Gastroesophageal sphincter (tissue), 4 donors: ENCODE results near the gene LILRA2. TPM values are rescaled to one million over a fixed set of nuclear protein-coding genes. Genes with fewer than 3 reads are reported as not detected.
"Not testable (repeated sequence)": the region's sequence is repeated elsewhere in the genome, so short reads cannot be mapped to it uniquely, and the experiment has no call there.

ENCODE experiments used
- ATAC-seq: fragments of 150-250 bp; one replicate; pipeline ENCODE4 v1.9.1; 2016; ENCODE audit warnings: mild to moderate bottlenecking, moderate library complexity
- H3K27ac ChIP-seq, 4 donors: fragments of 200-600 bp; sonication (generic) in 3 of 4; 1 replicate in 3 of 4; 2 replicates in 1 of 4; pipeline ENCODE4 v1.5.1; 2016 to 2019
- H3K27me3 ChIP-seq: fragments of 200-600 bp; sonication (generic); one replicate; pipeline ENCODE4 v1.5.1; 2019
- H3K36me3 ChIP-seq, 2 donors: fragments of 200-600 bp; sonication (generic); one replicate each; pipeline ENCODE4 v1.5.1; 2019; ENCODE audit warnings: control low read depth in 1 of 2
- H3K4me1 ChIP-seq, 3 donors: fragments of 200-600 bp; sonication (generic); 1 replicate in 2 of 3; 2 replicates in 1 of 3; pipeline ENCODE4 v1.5.1; 2016 to 2019; ENCODE audit warnings: control low read depth in 2 of 3
- H3K4me3 ChIP-seq, 2 donors: fragments of 200-600 bp; sonication (generic); one replicate each; pipeline ENCODE4 v1.5.1; 2019; ENCODE audit warnings: mild to moderate bottlenecking in 1 of 2, moderate library complexity in 1 of 2
- H3K9me3 ChIP-seq, 3 donors: fragments of 200-600 bp; sonication (generic); one replicate each; pipeline ENCODE4 v1.5.1; 2017 to 2019; ENCODE audit warnings: control low read depth in 2 of 3
- EP300 ChIP-seq: sonication (generic); formaldehyde crosslinking; IDR thresholded peaks from one replicate; pipeline ENCODE4 v1.6.1; 2017; ENCODE audit warnings: antibody characterized with exemption, mild to moderate bottlenecking
- POLR2A ChIP-seq, 2 donors: fragments of 450-650 bp; IDR thresholded peaks; one replicate each; pipeline ENCODE4 v1.6.1; 2017; ENCODE audit warnings: antibody characterized with exemption in 2 of 2, mild to moderate bottlenecking in 2 of 2, moderate library complexity in 1 of 2
- POLR2AphosphoS5 ChIP-seq: sonication (generic); formaldehyde crosslinking; IDR thresholded peaks from one replicate; pipeline ENCODE4 v1.6.1; 2017; ENCODE audit warnings: antibody characterized with exemption
- WGBS, 2 donors: methylation state at CpG; one replicate each; pipeline ENCODE4 v1.1.5; 2018; ENCODE audit warnings: low coverage in 1 of 2; 5-methylcytosine and 5-hydroxymethylcytosine counted together
- small RNA-seq, 4 donors: library from RNA; depleted of rRNA; stranded (forward); fragments of <200 nt; gene quantifications; one replicate each; pipeline ENCODE3, GENCODE V24; 2016
- total RNA-seq, 4 donors: library from RNA; depleted of rRNA; stranded (reverse); fragments of >200 nt; gene quantifications; one replicate each; pipeline ENCODE4 v1.1.0, GENCODE V29; 2016
- TF ChIP-seq, protein P1 (sequence below), 4 experiments: fragments of 200-600 bp in 2 of 4; fragments of 450-650 bp in 2 of 4; sonication (generic) in 1 of 4; IDR thresholded peaks; one replicate each; pipeline ENCODE4 v1.5.1; 2017 to 2019; ENCODE audit warnings: antibody characterized with exemption in 4 of 4, mild to moderate bottlenecking in 2 of 4, moderate library complexity in 2 of 4

Gene LILRA2
- total RNA-seq, 4 donors from 2014 or later = 0.47 to 2.4 (median 1.5) TPM

DNA sequence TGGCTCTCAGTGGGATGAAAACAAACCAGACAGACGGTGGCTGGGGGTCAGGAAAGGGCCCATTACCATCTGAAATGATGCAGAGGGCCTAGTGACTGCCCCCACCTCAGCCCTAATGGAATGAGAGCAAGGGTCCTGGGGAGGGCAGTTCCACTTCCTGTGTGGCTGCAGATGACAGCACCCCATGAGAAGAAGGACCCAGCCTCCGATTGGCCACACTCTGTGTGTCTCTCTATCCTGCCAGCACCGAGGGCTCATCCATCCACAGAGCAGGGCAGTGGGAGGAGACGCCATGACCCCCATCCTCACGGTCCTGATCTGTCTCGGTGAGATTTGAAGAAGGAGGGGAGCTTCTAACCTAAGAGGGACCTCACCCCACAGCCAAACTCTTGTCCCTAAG, 57.2 kb downstream of the LILRA2 start:
- TF ChIP-seq, protein P1, sequence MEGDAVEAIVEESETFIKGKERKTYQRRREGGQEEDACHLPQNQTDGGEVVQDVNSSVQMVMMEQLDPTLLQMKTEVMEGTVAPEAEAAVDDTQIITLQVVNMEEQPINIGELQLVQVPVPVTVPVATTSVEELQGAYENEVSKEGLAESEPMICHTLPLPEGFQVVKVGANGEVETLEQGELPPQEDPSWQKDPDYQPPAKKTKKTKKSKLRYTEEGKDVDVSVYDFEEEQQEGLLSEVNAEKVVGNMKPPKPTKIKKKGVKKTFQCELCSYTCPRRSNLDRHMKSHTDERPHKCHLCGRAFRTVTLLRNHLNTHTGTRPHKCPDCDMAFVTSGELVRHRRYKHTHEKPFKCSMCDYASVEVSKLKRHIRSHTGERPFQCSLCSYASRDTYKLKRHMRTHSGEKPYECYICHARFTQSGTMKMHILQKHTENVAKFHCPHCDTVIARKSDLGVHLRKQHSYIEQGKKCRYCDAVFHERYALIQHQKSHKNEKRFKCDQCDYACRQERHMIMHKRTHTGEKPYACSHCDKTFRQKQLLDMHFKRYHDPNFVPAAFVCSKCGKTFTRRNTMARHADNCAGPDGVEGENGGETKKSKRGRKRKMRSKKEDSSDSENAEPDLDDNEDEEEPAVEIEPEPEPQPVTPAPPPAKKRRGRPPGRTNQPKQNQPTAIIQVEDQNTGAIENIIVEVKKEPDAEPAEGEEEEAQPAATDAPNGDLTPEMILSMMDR (IDR thresholded peaks at IDR 0.05) = no peak
- no peak for TF ChIP-seq POLR2AphosphoS5
- Histone ChIP-seq H3K9me3 (peaks cover 0 to 16% (median 0%) of the 10 kb centered on the region in 3 donors), H3K4me1 (no peaks in the 10 kb centered on the region), H3K36me3 (no peaks in the 10 kb centered on the region), H3K27me3 (peaks cover 87% of the 10 kb centered on the region), H3K27ac (no peak overlapping the region), H3K4me3 (peak overlapping the region in 1 of 2 donors; percentile 16)
- 0 to 60% methylated on average over 1 to 5 of the region's 6 CpGs for WGBS, 2 donors
- ATAC-seq = no peak

DNA sequence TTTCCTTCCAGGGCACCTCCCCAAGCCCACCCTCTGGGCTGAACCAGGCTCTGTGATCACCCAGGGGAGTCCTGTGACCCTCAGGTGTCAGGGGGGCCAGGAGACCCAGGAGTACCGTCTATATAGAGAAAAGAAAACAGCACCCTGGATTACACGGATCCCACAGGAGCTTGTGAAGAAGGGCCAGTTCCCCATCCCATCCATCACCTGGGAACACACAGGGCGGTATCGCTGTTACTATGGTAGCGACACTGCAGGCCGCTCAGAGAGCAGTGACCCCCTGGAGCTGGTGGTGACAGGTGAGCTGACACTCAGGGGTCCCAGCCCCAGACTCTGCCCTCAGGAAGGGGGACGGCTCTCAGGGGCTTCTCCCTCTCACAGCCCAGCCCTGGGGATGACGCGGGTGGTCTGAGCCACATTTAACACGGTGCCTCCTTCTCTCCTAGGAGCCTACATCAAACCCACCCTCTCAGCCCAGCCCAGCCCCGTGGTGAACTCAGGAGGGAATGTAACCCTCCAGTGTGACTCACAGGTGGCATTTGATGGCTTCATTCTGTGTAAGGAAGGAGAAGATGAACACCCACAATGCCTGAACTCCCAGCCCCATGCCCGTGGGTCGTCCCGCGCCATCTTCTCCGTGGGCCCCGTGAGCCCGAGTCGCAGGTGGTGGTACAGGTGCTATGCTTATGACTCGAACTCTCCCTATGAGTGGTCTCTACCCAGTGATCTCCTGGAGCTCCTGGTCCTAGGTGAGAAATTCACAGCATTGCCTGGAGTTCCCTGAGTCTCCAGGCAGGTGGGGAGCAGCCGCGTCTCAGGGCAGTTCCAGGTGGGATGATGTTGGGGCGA, 58.1 kb downstream of the LILRA2 start:
- peaks cover 0 to 13% (median 0%) of the 10 kb centered on the region in 3 donors for H3K9me3 ChIP-seq
- peaks cover 94% of the 10 kb centered on the region for H3K27me3 ChIP-seq
- 20 to 76% methylated on average over 1 to 6 of the region's 23 CpGs for WGBS, 2 donors
- not testable (repeated sequence) for ATAC-seq, H3K4me3 ChIP-seq, H3K27ac ChIP-seq, H3K4me1 ChIP-seq, H3K36me3 ChIP-seq

DNA sequence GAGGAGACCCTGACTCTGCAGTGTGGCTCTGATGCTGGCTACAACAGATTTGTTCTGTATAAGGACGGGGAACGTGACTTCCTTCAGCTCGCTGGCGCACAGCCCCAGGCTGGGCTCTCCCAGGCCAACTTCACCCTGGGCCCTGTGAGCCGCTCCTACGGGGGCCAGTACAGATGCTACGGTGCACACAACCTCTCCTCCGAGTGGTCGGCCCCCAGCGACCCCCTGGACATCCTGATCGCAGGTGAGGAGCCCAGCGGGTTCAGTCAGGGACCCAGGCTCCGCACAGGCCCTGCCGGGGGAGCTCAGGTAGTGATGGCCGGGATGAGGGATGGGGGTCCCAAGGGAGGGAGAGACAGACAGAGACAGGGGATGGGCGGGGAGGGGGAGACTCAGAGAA, 58.9 kb downstream of the LILRA2 start:
- 72% methylated on average over 3 of the region's 16 CpGs; no CpG with 5 or more reads in 1 of the 2 donors for WGBS, 2 donors
- ATAC-seq, H3K36me3 ChIP-seq, H3K4me3 ChIP-seq, H3K9me3 ChIP-seq, H3K4me1 ChIP-seq, H3K27ac ChIP-seq: not testable (repeated sequence)
- peaks cover 90% of the 10 kb centered on the region for H3K27me3 ChIP-seq

DNA sequence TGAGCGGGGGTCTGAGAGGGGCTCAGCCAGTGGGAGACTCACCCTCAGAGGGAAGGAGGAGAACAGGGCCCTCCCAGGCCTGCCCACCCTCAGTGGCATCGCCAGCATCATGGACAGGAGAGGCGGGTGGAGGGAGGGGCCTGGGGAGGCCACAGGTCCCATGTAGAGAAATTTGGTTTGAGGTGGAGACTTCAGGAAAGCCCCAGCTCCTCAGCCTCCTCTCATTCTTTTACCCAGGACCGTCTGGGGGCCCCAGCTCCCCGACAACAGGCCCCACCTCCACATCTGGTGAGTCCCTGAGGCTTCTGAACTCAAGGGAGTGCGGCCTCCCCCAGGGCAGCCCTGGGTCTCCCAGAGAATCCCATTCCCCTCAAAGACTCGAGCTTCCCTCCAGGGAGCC, 59.8 kb downstream of the LILRA2 start:
- peaks cover 82% of the 10 kb centered on the region for H3K27me3 ChIP-seq
- H3K4me3 ChIP-seq = no peak overlapping the region
- H3K9me3 ChIP-seq = no peaks in the 10 kb centered on the region
- no peak overlapping the region for H3K27ac ChIP-seq
- no peaks in the 10 kb centered on the region for H3K4me1 ChIP-seq
- no peak for ATAC-seq
- H3K36me3 ChIP-seq = no peaks in the 10 kb centered on the region
- no CpG with 5 or more reads among the region's 7 CpGs for WGBS, 2 donors
- TF ChIP-seq EP300 (no peak), POLR2AphosphoS5 (no peak), POLR2A (IDR thresholded peaks at IDR 0.05) (no peak)
- TF ChIP-seq, protein P1 (IDR thresholded peaks at IDR 0.05) = no peak

DNA sequence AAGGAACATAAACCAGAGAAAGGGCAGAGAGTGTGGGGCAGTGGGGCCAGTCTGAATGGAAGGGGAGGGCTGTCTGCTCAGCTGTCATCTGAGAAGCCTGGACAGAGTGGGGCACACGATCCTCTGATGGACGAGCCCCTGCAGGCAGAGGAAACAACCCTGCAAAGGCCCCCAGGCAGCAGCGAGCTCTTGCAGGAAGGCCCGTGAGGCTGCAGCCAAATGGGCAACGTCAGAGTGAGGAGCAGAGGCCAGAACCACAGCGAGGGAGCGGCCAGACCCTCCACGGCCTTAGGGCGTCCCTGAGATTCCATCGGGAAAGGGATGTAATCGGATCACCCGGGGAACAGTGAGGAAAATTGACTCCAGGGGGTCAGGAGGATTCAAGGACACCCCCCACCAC, 62.5 kb downstream of the LILRA2 start:
- not testable (repeated sequence) for H3K9me3 ChIP-seq, H3K36me3 ChIP-seq, H3K4me3 ChIP-seq, H3K27ac ChIP-seq, H3K4me1 ChIP-seq, ATAC-seq
- peaks cover 59% of the 10 kb centered on the region for H3K27me3 ChIP-seq
- 0% methylated on average over 1 of the region's 12 CpGs; no CpG with 5 or more reads in 1 of the 2 donors for WGBS, 2 donors

DNA sequence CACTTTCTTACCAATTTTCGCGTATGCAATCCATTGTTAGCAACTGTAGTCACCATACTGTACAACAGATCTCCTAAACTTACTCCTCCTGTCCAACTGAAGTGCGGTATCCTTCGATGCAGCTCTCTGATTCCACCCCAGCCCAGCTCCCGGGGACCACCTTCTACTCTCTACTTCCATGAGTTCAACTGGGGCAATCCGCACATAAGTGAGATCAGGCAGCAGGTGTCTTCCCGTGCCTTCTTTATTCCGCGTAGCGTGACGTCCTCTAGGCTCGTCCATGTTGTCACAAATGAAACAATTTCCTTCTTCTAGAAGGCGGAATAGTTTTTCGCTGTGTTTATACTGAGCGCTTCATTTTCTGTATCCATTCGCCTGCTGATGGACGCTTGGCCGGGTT, 65.1 kb downstream of the LILRA2 start:
- Histone ChIP-seq H3K27me3 (peaks cover 49% of the 10 kb centered on the region), H3K36me3 (no peaks in the 10 kb centered on the region), H3K4me1 (no peaks in the 10 kb centered on the region), H3K4me3 (no peak overlapping the region), H3K9me3 (no peaks in the 10 kb centered on the region), H3K27ac (no peak overlapping the region)
- no peak for ATAC-seq
- TF ChIP-seq POLR2A (IDR thresholded peaks at IDR 0.05) (no peak), POLR2AphosphoS5 (no peak), EP300 (no peak)
- TF ChIP-seq, protein P1 (IDR thresholded peaks at IDR 0.05) = no peak
- WGBS, 2 donors = 87 to 90% methylated on average over 13 to 18 of the region's 18 CpGs

Small RNAs within 50 kb of the gene (small RNA-seq; reads per million reads assigned to genes)
- 0 reads per million in 4 donors for gene AC245036.2

Other genes starting within 250 kb of the LILRA2 start
- gene LILRA4, start 234.6 kb upstream of the LILRA2 start, total RNA-seq = not detected
- gene LAIR1, start 208.9 kb upstream of the LILRA2 start, total RNA-seq = 10 to 100 TPM in 2 of 4 donors, 1 to 10 TPM in 2; 4.8 to 22.5 (median 8.3) TPM
- gene TTYH1, start 158.3 kb upstream of the LILRA2 start, total RNA-seq = 10 to 100 TPM in 1 of 4 donors, 1 to 10 TPM in 3; 1.2 to 19.8 (median 5.5) TPM
- gene LENG8, start 124.6 kb upstream of the LILRA2 start, total RNA-seq = 100 to 1,000 TPM in 2 of 4 donors, 10 to 100 TPM in 2; 25.4 to 215 (median 80.9) TPM
- 1 to 10 TPM; 2.6 to 9.1 (median 4.5) TPM for gene LENG9, start 110.0 kb upstream of the LILRA2 start, total RNA-seq
- 10 to 100 TPM in 3 of 4 donors, 1 to 10 TPM in 1; 4.2 to 24.1 (median 12.8) TPM for gene CDC42EP5, start 100.5 kb upstream of the LILRA2 start, total RNA-seq
- not detected for gene LAIR2, start 71.0 kb upstream of the LILRA2 start, total RNA-seq
- gene LILRA1, start 19.8 kb downstream of the LILRA2 start, total RNA-seq = under 1 TPM in 2 of 4 donors, not detected in 2; 0.85 to 0.94 TPM
- gene LILRB1, start 56.7 kb downstream of the LILRA2 start, total RNA-seq = 1 to 10 TPM in 2 of 4 donors, under 1 TPM in 2; 0.79 to 3.4 (median 1.2) TPM
- gene LILRB4, start 89.2 kb downstream of the LILRA2 start, total RNA-seq = 10 to 100 TPM in 1 of 4 donors, 1 to 10 TPM in 2, under 1 TPM in 1; 0.77 to 14.3 (median 2.5) TPM
- gene KIR3DL3, start 150.7 kb downstream of the LILRA2 start, total RNA-seq = not detected
- gene KIR2DL3, start 164.7 kb downstream of the LILRA2 start, total RNA-seq = under 1 TPM in 1 of 4 donors, not detected in 3; 0.25 TPM
- gene KIR2DL1, start 196.0 kb downstream of the LILRA2 start, total RNA-seq = not detected
- gene KIR2DL4, start 229.8 kb downstream of the LILRA2 start, total RNA-seq = not detected
- under 1 TPM in 1 of 4 donors, not detected in 3; 0.39 TPM for gene KIR3DL1, start 242.7 kb downstream of the LILRA2 start, total RNA-seq